MV-4-11 (cell line): ENCODE data around the gene RBM43.
"Not testable (repeated sequence)": the region's sequence is repeated elsewhere in the genome, so short reads cannot be mapped to it uniquely, and the experiment has no call there.

Experiments used
- DNase-seq: peaks from one replicate; lab custom pipeline; 2025; lab: John Stamatoyannopoulos, UW

Gene RBM43

GRCh38 chr2:151268085-151268484 is 6.4 kb upstream of the RBM43 start:
- DNase-seq: no peak

- no peak for DNase-seq
Observed at GRCh38 chr2:151267537-151267936, 5.9 kb upstream of the RBM43 start.

GRCh38 chr2:151265991-151266390 is 4.3 kb upstream of the RBM43 start:
- no peak for DNase-seq

GRCh38 chr2:151264157-151264825 is 2.6 kb upstream of the RBM43 start:
- no peak for DNase-seq

DNA sequence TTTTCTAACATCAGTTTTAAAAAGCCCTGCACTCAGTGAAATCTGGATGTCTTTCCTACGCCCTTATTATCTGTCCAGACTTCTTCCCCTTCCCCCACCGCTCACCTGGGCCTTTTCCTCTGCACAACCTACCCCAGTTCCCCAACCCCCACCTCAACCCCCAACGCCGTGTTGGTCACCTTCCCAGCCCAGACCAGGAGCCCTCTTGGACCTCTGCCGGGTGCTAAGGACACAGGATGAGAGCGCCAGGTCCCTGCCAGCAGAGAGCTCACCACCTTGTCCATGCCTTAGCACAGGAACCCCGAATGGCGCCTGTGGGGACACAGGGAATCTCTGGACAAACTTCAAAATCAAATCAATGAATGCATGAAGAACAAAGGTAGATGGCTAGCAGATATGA is 966 bp upstream of the RBM43 start:
- no peak for DNase-seq

- no peak for DNase-seq
Observed at GRCh38 chr2:151261977-151262291, 271 bp upstream of the RBM43 start.

DNA sequence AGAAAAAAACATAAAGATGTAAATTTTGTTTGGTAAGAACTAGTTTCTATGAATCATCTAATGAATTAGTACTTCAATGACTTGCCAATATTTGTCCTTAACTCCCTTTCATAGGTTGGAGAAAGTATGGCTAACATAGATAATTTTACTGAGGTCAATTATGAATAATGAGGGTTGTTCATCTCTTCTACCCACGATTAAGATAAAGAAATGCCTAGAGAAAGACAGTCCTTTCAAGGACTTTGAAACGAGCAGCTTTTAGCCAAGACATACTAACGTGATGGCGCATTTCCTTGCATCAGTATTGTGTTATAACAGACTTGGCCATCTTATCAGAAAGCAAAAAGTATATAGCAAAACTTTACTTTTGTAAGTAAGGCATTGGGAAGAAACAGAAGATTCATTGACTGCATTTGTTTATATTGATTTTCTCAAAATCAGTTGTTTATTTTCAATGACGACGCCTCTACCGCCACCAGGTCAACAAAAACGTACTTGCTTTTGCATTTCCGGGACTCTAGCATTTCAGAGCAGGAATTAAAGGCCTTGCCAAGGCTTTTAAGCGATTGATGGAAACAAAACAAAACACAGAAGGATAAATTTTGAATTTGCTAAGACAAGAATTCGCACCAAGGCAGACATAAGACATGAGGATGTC is 961 bp downstream of the RBM43 start:
- DNase-seq: peak; percentile 3

GRCh38 chr2:151258121-151258520 is 3.5 kb downstream of the RBM43 start:
- DNase-seq: no peak

- no peak for DNase-seq
Observed at GRCh38 chr2:151252646-151253045, 9.0 kb downstream of the RBM43 start.

DNA sequence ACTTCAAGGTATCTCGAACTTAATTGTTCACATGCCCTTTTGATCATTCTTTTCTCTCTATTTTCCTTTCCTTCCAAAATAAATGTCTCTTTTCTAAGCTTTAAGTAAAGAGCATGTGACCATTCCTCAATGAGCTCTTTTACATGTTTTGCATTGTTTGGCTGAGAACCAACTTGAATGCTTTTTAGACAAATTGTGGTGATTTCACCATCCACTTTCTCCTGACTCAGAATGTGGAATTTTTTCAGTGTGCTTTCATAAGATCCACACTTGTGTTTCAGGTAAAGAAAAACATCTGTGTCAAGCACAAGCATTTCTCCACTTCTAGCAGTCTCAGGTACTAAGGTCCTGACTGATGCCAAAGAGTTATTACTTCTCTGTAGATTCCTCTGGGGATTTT is 10.7 kb downstream of the RBM43 start:
- DNase-seq: no peak

GRCh38 chr2:151247432-151247831 is 14.2 kb downstream of the RBM43 start:
- no peak for DNase-seq

DNA sequence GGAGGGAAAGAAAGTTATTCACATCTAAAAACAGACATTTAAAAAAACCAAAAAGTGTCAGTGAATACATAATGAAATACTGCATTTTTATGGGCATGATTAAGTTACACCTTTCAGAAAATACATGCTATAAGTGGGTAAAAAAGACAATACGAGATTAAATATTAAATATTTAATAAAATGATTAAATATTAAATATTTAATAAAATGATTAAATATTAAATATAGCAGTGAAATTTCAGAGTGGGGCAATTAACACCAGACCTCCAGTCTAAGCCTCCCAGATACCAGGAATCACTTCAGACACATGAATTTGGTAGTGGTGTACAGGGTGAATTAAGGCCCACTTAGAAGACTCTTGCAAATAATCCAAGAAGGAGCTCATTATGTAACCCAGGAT is 15.5 kb downstream of the RBM43 start:
- no peak for DNase-seq

DNA sequence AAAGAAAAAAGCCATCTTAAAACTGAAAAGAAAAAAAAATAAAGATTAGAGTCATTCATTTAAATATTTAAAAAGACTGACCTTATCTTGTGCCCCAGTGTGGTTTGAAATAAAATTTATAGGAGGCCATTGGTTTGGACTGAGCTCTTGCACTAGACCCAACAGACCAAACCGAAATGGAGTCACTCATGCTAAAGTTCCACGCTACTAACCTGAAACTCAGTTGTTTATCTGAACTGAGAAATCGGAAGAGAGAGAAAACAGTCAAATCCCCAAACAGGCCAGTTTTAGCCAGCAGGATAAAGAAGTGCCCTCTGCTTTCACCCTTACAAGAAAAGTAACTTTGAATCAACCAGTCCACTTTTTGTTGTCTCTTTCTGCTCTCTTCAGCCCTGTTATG is 18.2 kb downstream of the RBM43 start:
- no peak for DNase-seq

DNA sequence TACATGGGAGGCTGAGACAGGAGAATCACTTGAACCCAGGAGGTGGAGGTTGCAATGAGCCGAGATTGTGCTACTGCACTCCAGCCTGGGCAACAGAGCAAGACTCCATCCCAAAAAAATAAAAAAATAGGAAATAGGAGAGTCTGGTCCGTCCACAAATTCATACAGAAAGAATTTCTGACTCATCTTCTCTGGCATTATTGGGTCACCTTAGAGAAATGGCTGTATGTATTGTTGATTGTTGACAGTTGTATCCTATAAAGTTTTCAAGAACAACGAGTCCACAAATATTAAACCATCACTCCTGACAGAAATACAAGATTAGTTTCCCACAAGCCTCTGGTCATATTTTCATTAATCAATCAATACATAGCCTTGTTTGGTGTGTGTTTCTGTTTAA is 20.4 kb downstream of the RBM43 start:
- DNase-seq: no peak

GRCh38 chr2:151240433-151240832 is 21.2 kb downstream of the RBM43 start:
- no peak for DNase-seq

GRCh38 chr2:151239624-151240023 is 22.0 kb downstream of the RBM43 start:
- peak; percentile 8 for DNase-seq

GRCh38 chr2:151238527-151239487 is 22.9 kb downstream of the RBM43 start:
- DNase-seq: peak; percentile 71

- DNase-seq: no peak
Observed at GRCh38 chr2:151237422-151238025, 24.1 kb downstream of the RBM43 start.

- DNase-seq: not testable (repeated sequence)
Observed at GRCh38 chr2:151233760-151234159, 27.9 kb downstream of the RBM43 start.

- DNase-seq: not testable (repeated sequence)
Observed at GRCh38 chr2:151233288-151233687, 28.4 kb downstream of the RBM43 start.

GRCh38 chr2:151230627-151231140 is 31.0 kb downstream of the RBM43 start:
- DNase-seq: peak; percentile 62

DNA sequence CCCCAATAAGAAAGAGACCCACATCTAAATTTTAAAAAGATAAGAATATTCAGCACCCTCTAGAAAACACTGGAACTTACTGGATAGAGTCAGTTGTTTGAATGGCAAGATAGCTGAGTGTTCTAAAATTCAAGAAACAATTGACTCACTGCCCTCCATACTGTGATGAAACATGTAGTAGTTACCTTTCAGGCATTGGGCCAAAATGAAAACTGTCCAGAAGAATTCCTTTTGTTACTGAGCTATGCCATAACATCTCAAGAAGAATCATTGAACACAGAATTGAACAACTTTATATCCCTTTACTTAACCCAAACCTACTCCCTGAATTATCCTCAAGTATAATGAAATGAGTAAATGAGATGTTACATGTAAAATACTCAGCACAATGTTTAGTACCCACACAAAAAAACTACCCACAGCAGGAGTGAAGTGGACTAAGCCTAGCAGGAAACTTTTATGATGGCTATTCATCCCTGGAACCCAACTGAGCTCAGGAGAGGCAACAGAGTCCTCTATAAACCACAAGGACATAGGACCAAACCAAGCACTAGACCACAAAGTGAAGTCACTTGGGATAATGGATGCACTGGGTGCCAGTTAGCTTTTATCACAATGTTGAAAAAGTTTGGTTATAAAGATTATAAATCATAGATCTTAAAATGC is 32.7 kb downstream of the RBM43 start:
- DNase-seq: no peak
